HL-60/S4 treated with phorbol 12-myristate 13-acetate at 8.2 ng/mL for 4 days and 3 days (cell line): Measurements from ENCODE around the gene BCL7A.

Source experiments
- in situ Hi-C: fragments of 300-500 bp; cut with MboI; formaldehyde crosslinking; loops from 2 replicates; pipeline ENCODE4 v1.15.0; 2022; ENCODE audit warnings: low sequenced_read_pairs

Gene BCL7A

GRCh38 chr12:121996945-121997612, 24.6 kb upstream of the BCL7A start:
- in situ Hi-C loops: no loop called here

- in situ Hi-C loops: no loop called here
Observed at GRCh38 chr12:122001466-122002209, 20.0 kb upstream of the BCL7A start.

- in situ Hi-C loops: no loop called here
Observed at GRCh38 chr12:122003651-122004611, 17.8 kb upstream of the BCL7A start.

DNA sequence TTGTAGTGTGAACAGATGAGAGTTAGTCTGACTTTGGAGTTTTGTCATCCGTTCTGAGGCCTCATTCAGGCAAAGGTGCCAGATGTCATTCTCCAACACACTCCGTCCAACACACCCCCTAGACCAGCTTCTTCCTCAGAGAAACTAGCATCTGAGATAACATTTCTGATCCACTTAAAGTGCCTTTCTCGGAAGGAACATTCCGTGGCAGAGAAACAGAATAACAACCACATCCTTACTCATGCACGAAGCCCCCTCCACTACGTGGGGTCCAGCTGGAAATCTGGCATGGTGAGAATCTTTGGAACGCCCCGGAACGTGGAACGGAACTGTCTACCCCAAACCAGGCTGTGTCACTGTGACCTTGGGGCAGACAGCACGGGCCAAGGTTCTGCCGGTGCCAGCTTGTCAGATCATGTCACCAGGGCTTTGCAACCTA, 17.0 kb upstream of the BCL7A start:
- in situ Hi-C loops: no loop called here

DNA sequence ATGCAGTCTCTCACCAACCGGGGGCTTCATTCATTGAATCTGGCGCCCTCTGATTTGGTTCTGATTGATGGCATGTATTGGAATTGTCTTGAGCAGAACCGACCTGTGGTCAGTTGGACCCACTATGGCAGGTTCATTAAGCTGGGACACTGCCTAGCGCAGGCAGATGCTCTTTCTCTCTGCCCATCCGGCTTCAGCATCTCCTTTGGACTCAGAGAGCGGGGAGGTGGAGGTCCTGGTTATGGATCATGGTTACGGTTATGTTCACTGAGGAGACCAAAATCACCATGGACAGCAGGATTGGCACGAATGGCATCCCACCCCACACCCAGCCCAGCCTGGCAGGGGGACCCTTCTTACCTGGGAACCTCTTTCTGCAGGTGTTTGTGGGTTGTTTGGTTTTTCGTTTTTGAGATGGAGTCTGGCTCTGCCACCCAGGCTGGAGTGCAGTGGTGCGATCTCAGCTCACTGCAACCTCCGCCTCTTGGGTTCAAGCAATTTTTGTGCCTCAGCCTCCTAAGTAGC, 16.4 kb upstream of the BCL7A start:
- in situ Hi-C loops: no loop called here

DNA sequence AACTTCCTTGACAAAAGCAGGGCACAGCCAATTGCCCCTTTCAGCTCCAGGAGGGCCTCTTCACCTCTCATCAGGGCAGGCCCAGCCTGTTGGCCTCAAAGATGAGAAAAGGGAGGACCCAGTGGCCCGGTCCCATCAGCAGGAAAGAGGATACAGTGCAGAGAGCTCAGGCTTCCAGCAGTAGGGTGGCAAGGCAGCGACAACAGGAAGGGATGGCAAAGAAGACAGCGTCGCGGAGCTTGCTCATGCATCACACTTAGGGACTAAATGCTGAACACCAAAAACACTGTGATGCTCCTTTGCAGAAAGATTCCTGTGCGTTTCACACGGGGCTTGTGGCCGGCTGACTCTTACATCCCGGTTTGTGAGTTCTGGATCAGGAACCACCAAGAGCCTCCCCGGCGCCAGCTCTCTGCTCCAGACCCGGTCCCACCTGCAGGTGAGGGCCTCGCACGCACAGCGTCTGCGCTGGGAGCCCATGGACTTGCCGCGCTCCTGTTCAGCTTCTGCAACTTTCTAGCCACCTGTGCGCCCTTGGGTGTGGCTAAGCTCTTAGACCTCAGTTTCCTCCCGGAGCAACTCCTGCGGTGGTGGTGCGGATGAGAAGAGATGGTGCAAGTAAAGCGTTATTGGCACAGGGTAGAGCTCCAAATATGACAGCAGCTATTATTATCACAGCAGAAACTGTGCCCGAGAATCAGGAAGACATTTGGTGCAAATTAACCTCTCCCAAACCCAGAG, 15.3 kb upstream of the BCL7A start:
- in situ Hi-C loops: no loop called here

DNA sequence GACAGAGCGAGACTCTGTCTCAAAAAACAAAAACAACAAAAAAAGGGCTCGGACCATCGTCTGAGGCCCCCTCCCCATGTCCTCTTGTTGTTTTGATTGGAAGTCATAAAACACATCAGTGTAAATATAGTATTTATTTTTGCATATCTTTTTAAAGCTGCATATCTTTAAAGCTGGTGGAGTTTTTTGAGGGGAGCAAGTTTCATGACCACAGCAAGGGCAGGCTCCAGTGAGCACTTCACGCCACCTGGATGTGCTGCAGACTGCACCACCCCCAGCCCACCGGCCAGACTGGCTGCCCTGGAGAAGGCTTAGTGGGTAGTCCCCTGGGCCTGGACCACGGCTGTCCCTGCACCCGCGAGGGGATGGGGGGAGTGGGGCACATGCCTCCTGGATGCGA, 11.9 kb upstream of the BCL7A start:
- in situ Hi-C loops: no loop called here

DNA sequence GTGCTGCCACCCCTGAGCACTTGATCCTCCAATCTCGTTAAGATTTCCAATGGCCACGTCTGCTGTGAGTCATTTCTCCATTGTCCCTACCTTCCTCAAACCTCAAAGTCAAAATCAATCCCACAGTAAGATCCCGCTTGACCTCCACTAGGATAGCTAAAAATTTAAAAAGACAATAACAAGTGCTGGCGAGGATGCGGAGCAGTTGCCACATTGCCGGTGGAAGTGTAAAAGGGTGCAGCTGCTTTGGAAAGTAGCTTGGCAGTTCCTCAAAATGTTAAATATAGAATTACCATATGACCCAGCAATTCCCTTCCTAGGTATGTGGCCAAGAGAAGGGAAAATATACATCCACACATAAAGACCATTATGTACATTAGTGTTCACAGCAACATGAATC, 9.5 kb upstream of the BCL7A start:
- in situ Hi-C loops: no loop called here

- in situ Hi-C loops: no loop called here
Observed at GRCh38 chr12:122013136-122013535, 8.5 kb upstream of the BCL7A start.

- in situ Hi-C loops: no loop called here
Observed at GRCh38 chr12:122013791-122014590, 7.7 kb upstream of the BCL7A start.

GRCh38 chr12:122014781-122015180, 6.9 kb upstream of the BCL7A start:
- in situ Hi-C loops: no loop called here

GRCh38 chr12:122018457-122018856, 3.2 kb upstream of the BCL7A start:
- in situ Hi-C loops: no loop called here

DNA sequence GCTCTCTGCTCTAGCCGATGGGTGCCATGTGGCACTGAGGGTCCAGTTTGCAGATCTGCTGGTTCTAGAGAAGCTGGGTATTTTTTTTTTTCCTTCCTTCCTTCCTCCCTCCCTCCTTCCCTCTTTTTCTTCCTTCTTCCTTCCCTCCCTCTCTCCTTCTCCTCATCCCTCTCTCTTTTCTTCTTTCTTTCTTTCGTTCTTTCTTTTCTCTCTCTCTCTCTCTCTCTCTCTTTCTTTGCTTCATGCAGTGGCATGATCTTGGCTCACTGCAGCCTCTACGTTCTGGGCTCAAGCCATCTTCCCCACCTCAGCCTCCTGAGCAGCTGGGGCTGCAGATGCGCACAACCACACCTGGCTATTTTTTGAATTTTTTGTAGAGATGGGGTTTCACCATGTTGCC, 2.7 kb upstream of the BCL7A start:
- in situ Hi-C loops: no loop called here

GRCh38 chr12:122020795-122021192, 890 bp upstream of the BCL7A start:
- in situ Hi-C loops: no loop called here

GRCh38 chr12:122021193-122021821, 377 bp upstream of the BCL7A start:
- in situ Hi-C loops: no loop called here

- in situ Hi-C loops: no loop called here
Observed at GRCh38 chr12:122022393-122023338, 982 bp downstream of the BCL7A start.

- in situ Hi-C loops: no loop called here
Observed at GRCh38 chr12:122023339-122024131, 1.9 kb downstream of the BCL7A start.
